Measurements from ENCODE around the gene CC2D2A. TPM values are rescaled to one million over a fixed set of nuclear protein-coding genes. Genes with fewer than 3 reads are reported as not detected.

Gene CC2D2A
- total and polyA plus RNA-seq, 2 of the 13 experiments (the other 11 are each of a cell fraction or from before 2014, with no cell fraction given): 4.2 to 7.2 TPM

GRCh38 chr4:15479089-15479912, 9.6 kb downstream of the CC2D2A start (continued):
- TF ChIP-seq ZNF256 (CRISPR knock-in tag; conservative IDR thresholded peaks at IDR 0.05) (no peak), PCBP2 (optimal IDR thresholded peaks at IDR 0.05; ENCODE audit: low read depth, low read length, poor library complexity, severe bottlenecking) (no peak), ZNF710 (CRISPR knock-in tag; IDR thresholded peaks at IDR 0.05; ENCODE audit: borderline replicate concordance) (no peak), CCAR2 (optimal IDR thresholded peaks at IDR 0.05; ENCODE audit: low read depth, low read length) (no peak), ZNF224 (CRISPR knock-in tag; IDR thresholded peaks at IDR 0.05) (no peak), BRCA1 (CRISPR knock-in tag; IDR thresholded peaks at IDR 0.05) (0 out of 2 replicates have a peak, but pooled peaks have one; percentile 46), NCOA5 (CRISPR knock-in tag; IDR thresholded peaks at IDR 0.05) (no peak), JUNB (CRISPR knock-in tag; IDR thresholded peaks at IDR 0.05; ENCODE audit: borderline replicate concordance) (no peak), ZNF124 (CRISPR knock-in tag; IDR thresholded peaks at IDR 0.05) (no peak), ZSCAN29 (CRISPR knock-in tag; conservative IDR thresholded peaks at IDR 0.05) (no peak), NBN (conservative IDR thresholded peaks at IDR 0.05) (no peak), BCL3 (CRISPR knock-in tag; IDR thresholded peaks at IDR 0.05) (no peak), ZMYM4 (CRISPR knock-in tag; IDR thresholded peaks at IDR 0.05) (peak; percentile 56), ZBTB25 (CRISPR knock-in tag; IDR thresholded peaks at IDR 0.05) (no peak), DNMT3B (CRISPR knock-in tag; conservative IDR thresholded peaks at IDR 0.05) (peak; percentile 75; the same call in 1 of the 2 replicates), RAD51 (IDR thresholded peaks at IDR 0.05; ENCODE audit: borderline replicate concordance) (peak; percentile 81), NR2F2 (IDR thresholded peaks at IDR 0.05; ENCODE audit: borderline replicate concordance, low read depth) (no peak), GABPA (IDR thresholded peaks at IDR 0.05; ENCODE audit: low read depth, low read length) (no peak), GABPA (CRISPR knock-in tag; IDR thresholded peaks at IDR 0.05; ENCODE audit: low read depth) (peak; percentile 26; the same call in 1 of the 2 replicates)
- TF ChIP-seq, protein P1, sequence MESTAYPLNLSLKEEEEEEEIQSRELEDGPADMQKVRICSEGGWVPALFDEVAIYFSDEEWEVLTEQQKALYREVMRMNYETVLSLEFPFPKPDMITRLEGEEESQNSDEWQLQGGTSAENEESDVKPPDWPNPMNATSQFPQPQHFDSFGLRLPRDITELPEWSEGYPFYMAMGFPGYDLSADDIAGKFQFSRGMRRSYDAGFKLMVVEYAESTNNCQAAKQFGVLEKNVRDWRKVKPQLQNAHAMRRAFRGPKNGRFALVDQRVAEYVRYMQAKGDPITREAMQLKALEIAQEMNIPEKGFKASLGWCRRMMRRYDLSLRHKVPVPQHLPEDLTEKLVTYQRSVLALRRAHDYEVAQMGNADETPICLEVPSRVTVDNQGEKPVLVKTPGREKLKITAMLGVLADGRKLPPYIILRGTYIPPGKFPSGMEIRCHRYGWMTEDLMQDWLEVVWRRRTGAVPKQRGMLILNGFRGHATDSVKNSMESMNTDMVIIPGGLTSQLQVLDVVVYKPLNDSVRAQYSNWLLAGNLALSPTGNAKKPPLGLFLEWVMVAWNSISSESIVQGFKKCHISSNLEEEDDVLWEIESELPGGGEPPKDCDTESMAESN (CRISPR knock-in tag; conservative IDR thresholded peaks at IDR 0.05): no peak
- TF ChIP-seq, protein P2, sequence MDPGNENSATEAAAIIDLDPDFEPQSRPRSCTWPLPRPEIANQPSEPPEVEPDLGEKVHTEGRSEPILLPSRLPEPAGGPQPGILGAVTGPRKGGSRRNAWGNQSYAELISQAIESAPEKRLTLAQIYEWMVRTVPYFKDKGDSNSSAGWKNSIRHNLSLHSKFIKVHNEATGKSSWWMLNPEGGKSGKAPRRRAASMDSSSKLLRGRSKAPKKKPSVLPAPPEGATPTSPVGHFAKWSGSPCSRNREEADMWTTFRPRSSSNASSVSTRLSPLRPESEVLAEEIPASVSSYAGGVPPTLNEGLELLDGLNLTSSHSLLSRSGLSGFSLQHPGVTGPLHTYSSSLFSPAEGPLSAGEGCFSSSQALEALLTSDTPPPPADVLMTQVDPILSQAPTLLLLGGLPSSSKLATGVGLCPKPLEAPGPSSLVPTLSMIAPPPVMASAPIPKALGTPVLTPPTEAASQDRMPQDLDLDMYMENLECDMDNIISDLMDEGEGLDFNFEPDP (CRISPR knock-in tag; conservative IDR thresholded peaks at IDR 0.05): 0 out of 2 replicates have a peak, but pooled peaks have one; percentile 51
- TF ChIP-seq, protein P3, sequence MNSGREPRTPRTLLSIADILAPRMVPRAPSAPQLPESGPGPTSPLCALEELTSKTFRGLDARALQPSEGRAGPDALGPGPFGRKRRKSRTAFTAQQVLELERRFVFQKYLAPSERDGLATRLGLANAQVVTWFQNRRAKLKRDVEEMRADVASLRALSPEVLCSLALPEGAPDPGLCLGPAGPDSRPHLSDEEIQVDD (CRISPR knock-in tag; IDR thresholded peaks at IDR 0.05; ENCODE audit: borderline replicate concordance): no peak
